ENCODE results near the gene MLLT10.

Gene MLLT10

GRCh38 chr10:21742740-21743412, 208.8 kb downstream of the MLLT10 start:
- Histone ChIP-seq H2BK120ac (ENCODE audit: low read depth, low read length) (no peak overlapping the region), H3K23ac (ENCODE audit: low read length in 2 of 2) (no peak overlapping the region), H2BK15ac (ENCODE audit: low read depth, poor library complexity, severe bottlenecking) (no peak overlapping the region), H3K36me3 (ENCODE audit: control insufficient read depth in 1 of 2, insufficient read depth in 2 of 2, low read depth in 1 of 2, low read length in 2 of 2) (peaks cover 18 to 77% of the 10 kb centered on the region in 2 experiments), H4K8ac (ENCODE audit: low read length) (no peak overlapping the region), H2BK12ac (ENCODE audit: low read length in 2 of 2) (no peak overlapping the region), H2AFZ (ENCODE audit: low read depth, low read length) (no peak overlapping the region), H3K18ac (ENCODE audit: low read depth in 1 of 2, low read length in 2 of 2) (peak overlapping the region in 1 of 2 experiments; percentile 21), H3K4ac (ENCODE audit: low read depth in 1 of 2, low read length in 2 of 2) (no peak overlapping the region), H2AK5ac (ENCODE audit: low read length, severe bottlenecking) (no peak overlapping the region), H3K14ac (ENCODE audit: low read length in 2 of 2) (no peak overlapping the region), H3K4me2 (ENCODE audit: low read length, poor library complexity, severe bottlenecking) (no peak overlapping the region), H4K91ac (ENCODE audit: low read length) (no peak overlapping the region), H3K27ac (ENCODE audit: low read length, poor library complexity, severe bottlenecking) (no peak overlapping the region), H3K27me3 (ENCODE audit: control insufficient read depth in 1 of 2, insufficient read depth in 1 of 2, low read length in 2 of 2) (no peaks in the 10 kb centered on the region), H2BK5ac (ENCODE audit: low read depth, low read length, poor library complexity, severe bottlenecking) (no peak overlapping the region), H3K4me1 (ENCODE audit: control insufficient read depth, insufficient read depth, low read depth, low read length) (no peaks in the 10 kb centered on the region), H3K9me3 (ENCODE audit: control insufficient read depth, low read length) (no peaks in the 10 kb centered on the region), H3K79me1 (replicated peaks; ENCODE audit: low read length, poor library complexity, severe bottlenecking) (peaks cover 9% of the 10 kb centered on the region), H3K4me3 (ENCODE audit: insufficient read depth in 1 of 2, low read depth in 1 of 2, low read length in 2 of 2) (no peak overlapping the region), H3K9ac (ENCODE audit: low read length) (no peak overlapping the region)
- DNase-seq, result no peak
- 100% methylated on average over 5 of the region's 5 CpGs for WGBS

- H3K4me2 ChIP-seq (ENCODE audit: low read length, poor library complexity, severe bottlenecking), result no peak overlapping the region
- peaks cover 13 to 65% of the 10 kb centered on the region in 2 experiments for H3K36me3 ChIP-seq (ENCODE audit: control insufficient read depth in 1 of 2, insufficient read depth in 2 of 2, low read depth in 1 of 2, low read length in 2 of 2)
- no peak overlapping the region for H3K18ac ChIP-seq (ENCODE audit: low read depth in 1 of 2, low read length in 2 of 2)
- H4K8ac ChIP-seq (ENCODE audit: low read length), result no peak overlapping the region
- no peak overlapping the region for H3K4me3 ChIP-seq (ENCODE audit: insufficient read depth in 1 of 2, low read depth in 1 of 2, low read length in 2 of 2)
- no peak overlapping the region for H4K91ac ChIP-seq (ENCODE audit: low read length)
- H2BK5ac ChIP-seq (ENCODE audit: low read depth, low read length, poor library complexity, severe bottlenecking), result no peak overlapping the region
- WGBS, result 90% methylated on average over 11 of the region's 11 CpGs
- H3K23ac ChIP-seq (ENCODE audit: low read length in 2 of 2), result no peak overlapping the region
- H3K27me3 ChIP-seq (ENCODE audit: control insufficient read depth in 1 of 2, insufficient read depth in 1 of 2, low read length in 2 of 2), result no peaks in the 10 kb centered on the region
- H3K79me1 ChIP-seq (replicated peaks; ENCODE audit: low read length, poor library complexity, severe bottlenecking), result peaks cover 6% of the 10 kb centered on the region
- H2AK5ac ChIP-seq (ENCODE audit: low read length, severe bottlenecking), result no peak overlapping the region
- DNase-seq, result no peak
- H3K4me1 ChIP-seq (ENCODE audit: control insufficient read depth, insufficient read depth, low read depth, low read length), result no peaks in the 10 kb centered on the region
- no peak overlapping the region for H3K9ac ChIP-seq (ENCODE audit: low read length)
- H3K4ac ChIP-seq (ENCODE audit: low read depth in 1 of 2, low read length in 2 of 2), result no peak overlapping the region
- no peak overlapping the region for H2BK15ac ChIP-seq (ENCODE audit: low read depth, poor library complexity, severe bottlenecking)
- no peak overlapping the region for H2AFZ ChIP-seq (ENCODE audit: low read depth, low read length)
- no peak overlapping the region for H3K14ac ChIP-seq (ENCODE audit: low read length in 2 of 2)
- no peak overlapping the region for H2BK120ac ChIP-seq (ENCODE audit: low read depth, low read length)
- no peak overlapping the region for H3K27ac ChIP-seq (ENCODE audit: low read length, poor library complexity, severe bottlenecking)
- no peak overlapping the region for H2BK12ac ChIP-seq (ENCODE audit: low read length in 2 of 2)
- H3K9me3 ChIP-seq (ENCODE audit: control insufficient read depth, low read length), result no peaks in the 10 kb centered on the region
Observed at GRCh38 chr10:21744223-21744622, 210.2 kb downstream of the MLLT10 start.

- Histone ChIP-seq H3K4me2 (ENCODE audit: low read length, poor library complexity, severe bottlenecking) (no peak overlapping the region), H2AFZ (ENCODE audit: low read depth, low read length) (no peak overlapping the region), H3K23ac (ENCODE audit: low read length in 2 of 2) (no peak overlapping the region), H2BK12ac (ENCODE audit: low read length in 2 of 2) (no peak overlapping the region), H3K9me3 (ENCODE audit: control insufficient read depth, low read length) (no peaks in the 10 kb centered on the region), H2AK5ac (ENCODE audit: low read length, severe bottlenecking) (no peak overlapping the region), H3K27me3 (ENCODE audit: control insufficient read depth in 1 of 2, insufficient read depth in 1 of 2, low read length in 2 of 2) (no peaks in the 10 kb centered on the region), H3K9ac (ENCODE audit: low read length) (no peak overlapping the region), H3K4me3 (ENCODE audit: insufficient read depth in 1 of 2, low read depth in 1 of 2, low read length in 2 of 2) (no peak overlapping the region), H4K8ac (ENCODE audit: low read length) (peak overlapping the region; percentile 31), H3K18ac (ENCODE audit: low read depth in 1 of 2, low read length in 2 of 2) (no peak overlapping the region), H3K14ac (ENCODE audit: low read length in 2 of 2) (no peak overlapping the region), H2BK5ac (ENCODE audit: low read depth, low read length, poor library complexity, severe bottlenecking) (no peak overlapping the region), H3K27ac (ENCODE audit: low read length, poor library complexity, severe bottlenecking) (no peak overlapping the region), H3K4me1 (ENCODE audit: control insufficient read depth, insufficient read depth, low read depth, low read length) (no peaks in the 10 kb centered on the region), H3K79me1 (replicated peaks; ENCODE audit: low read length, poor library complexity, severe bottlenecking) (peaks cover 6% of the 10 kb centered on the region), H2BK15ac (ENCODE audit: low read depth, poor library complexity, severe bottlenecking) (no peak overlapping the region), H3K4ac (ENCODE audit: low read depth in 1 of 2, low read length in 2 of 2) (no peak overlapping the region), H3K36me3 (ENCODE audit: control insufficient read depth in 1 of 2, insufficient read depth in 2 of 2, low read depth in 1 of 2, low read length in 2 of 2) (peaks cover 16 to 47% of the 10 kb centered on the region in 2 experiments), H4K91ac (ENCODE audit: low read length) (no peak overlapping the region), H2BK120ac (ENCODE audit: low read depth, low read length) (no peak overlapping the region)
- no peak for DNase-seq
- over 99% methylated on average over 6 of the region's 6 CpGs for WGBS
Observed at GRCh38 chr10:21746118-21746517, 212.1 kb downstream of the MLLT10 start.

- H4K91ac ChIP-seq (ENCODE audit: low read length), result no peak overlapping the region
- H2AK5ac ChIP-seq (ENCODE audit: low read length, severe bottlenecking), result no peak overlapping the region
- 99% methylated on average over 3 of the region's 4 CpGs for WGBS
- H3K23ac ChIP-seq (ENCODE audit: low read length in 2 of 2), result no peak overlapping the region
- no peak overlapping the region for H3K27ac ChIP-seq (ENCODE audit: low read length, poor library complexity, severe bottlenecking)
- H3K18ac ChIP-seq (ENCODE audit: low read depth in 1 of 2, low read length in 2 of 2), result no peak overlapping the region
- no peak overlapping the region for H2BK12ac ChIP-seq (ENCODE audit: low read length in 2 of 2)
- no peak overlapping the region for H3K9ac ChIP-seq (ENCODE audit: low read length)
- H2BK15ac ChIP-seq (ENCODE audit: low read depth, poor library complexity, severe bottlenecking), result no peak overlapping the region
- no peak overlapping the region for H3K4me2 ChIP-seq (ENCODE audit: low read length, poor library complexity, severe bottlenecking)
- H2AFZ ChIP-seq (ENCODE audit: low read depth, low read length), result no peak overlapping the region
- H3K14ac ChIP-seq (ENCODE audit: low read length in 2 of 2), result no peak overlapping the region
- no peak overlapping the region for H2BK5ac ChIP-seq (ENCODE audit: low read depth, low read length, poor library complexity, severe bottlenecking)
- H3K4me1 ChIP-seq (ENCODE audit: control insufficient read depth, insufficient read depth, low read depth, low read length), result no peaks in the 10 kb centered on the region
- peaks cover 15 to 30% of the 10 kb centered on the region in 2 experiments for H3K36me3 ChIP-seq (ENCODE audit: control insufficient read depth in 1 of 2, insufficient read depth in 2 of 2, low read depth in 1 of 2, low read length in 2 of 2)
- H4K8ac ChIP-seq (ENCODE audit: low read length), result no peak overlapping the region
- H3K79me1 ChIP-seq (replicated peaks; ENCODE audit: low read length, poor library complexity, severe bottlenecking), result peaks cover 7% of the 10 kb centered on the region
- no peaks in the 10 kb centered on the region for H3K27me3 ChIP-seq (ENCODE audit: control insufficient read depth in 1 of 2, insufficient read depth in 1 of 2, low read length in 2 of 2)
- H3K4me3 ChIP-seq (ENCODE audit: insufficient read depth in 1 of 2, low read depth in 1 of 2, low read length in 2 of 2), result no peak overlapping the region
- H2BK120ac ChIP-seq (ENCODE audit: low read depth, low read length), result no peak overlapping the region
- H3K4ac ChIP-seq (ENCODE audit: low read depth in 1 of 2, low read length in 2 of 2), result no peak overlapping the region
- DNase-seq, result no peak
- H3K9me3 ChIP-seq (ENCODE audit: control insufficient read depth, low read length), result no peaks in the 10 kb centered on the region
Observed at GRCh38 chr10:21747809-21748208, 213.8 kb downstream of the MLLT10 start.
